ENCODE results near the gene MED13. TPM values are rescaled to one million over a fixed set of nuclear protein-coding genes. Genes with fewer than 3 reads are reported as not detected.

Gene MED13
- total RNA-seq, 1 experiment from 2014 or later: 60.7 TPM

- Histone ChIP-seq H3K79me1 (ENCODE audit: insufficient read depth, low read depth, low read length, poor library complexity, severe bottlenecking) (no peaks in the 10 kb centered on the region), H3K79me2 (ENCODE audit: insufficient read depth, low read length) (no peaks in the 10 kb centered on the region), H2AK5ac (ENCODE audit: insufficient read length, low read length) (no peak overlapping the region), H3K4ac (ENCODE audit: low read depth, low read length) (no peak overlapping the region), H4K8ac (replicated peaks; ENCODE audit: insufficient read length, low read depth, low read length) (no peak overlapping the region), H2BK20ac (ENCODE audit: low read depth, low read length, poor library complexity, severe bottlenecking) (no peak overlapping the region), H3K4me2 (ENCODE audit: insufficient read depth, insufficient read length, low read length) (no peak overlapping the region), H4K5ac (ENCODE audit: insufficient read length, low read depth, low read length) (no peak overlapping the region), H3K14ac (ENCODE audit: insufficient read depth, low read length) (no peak overlapping the region), H4K91ac (ENCODE audit: insufficient read length, low read depth, low read length) (no peak overlapping the region), H3K9ac (ENCODE audit: extremely low read depth, insufficient read length, low read length) (no peak overlapping the region), H3K56ac (ENCODE audit: insufficient read length, low read depth, low read length) (no peak overlapping the region), H3K18ac (ENCODE audit: insufficient read length, low read depth, low read length) (no peak overlapping the region), H2BK5ac (ENCODE audit: insufficient read length, low read length) (no peak overlapping the region), H3K23ac (ENCODE audit: insufficient read length, low read depth, low read length) (no peak overlapping the region), H3K27ac (ENCODE audit: insufficient read length, low read depth, low read length) (no peak overlapping the region), H3K27me3 (ENCODE audit: insufficient read depth, low read length) (no peaks in the 10 kb centered on the region), H2BK12ac (ENCODE audit: insufficient read length, low read depth, low read length) (no peak overlapping the region), H3K23me2 (ENCODE audit: insufficient read length, low read depth, low read length, poor library complexity, severe bottlenecking) (no peaks in the 10 kb centered on the region), H2AFZ (ENCODE audit: low read length) (no peak overlapping the region), H4K20me1 (ENCODE audit: control insufficient read depth, insufficient read depth, insufficient read length) (no peaks in the 10 kb centered on the region), H3K9me3 (ENCODE audit: control insufficient read depth, low read depth, low read length) (no peaks in the 10 kb centered on the region), H3T11ph (ENCODE audit: low read length) (no peak overlapping the region), H3K4me1 (ENCODE audit: insufficient read depth, low read length) (no peaks in the 10 kb centered on the region), H2BK15ac (ENCODE audit: low read depth, low read length) (0 out of 2 replicates have a peak overlapping the region, but pooled peaks have one; percentile 83), H2BK120ac (ENCODE audit: low read depth, low read length, poor library complexity, severe bottlenecking) (no peak overlapping the region)
- no peak for DNase-seq
- Mint-ChIP-seq H3K27me3 (ENCODE audit: low read depth) (no peaks in the 10 kb centered on the region), H3K4me1 (peaks cover 7% of the 10 kb centered on the region in 2 experiments), H3K27ac (no peak overlapping the region), H3K4me3 (no peak overlapping the region), H3K9me3 (no peaks in the 10 kb centered on the region; a peak in 1 of 5 replicates), H3K36me3 (ENCODE audit: insufficient read depth in 1 of 3, low read depth in 3 of 3) (peaks cover 0 to under 1% (median 0%) of the 10 kb centered on the region in 3 experiments; a peak in 1 of 7 replicates)
- no CpG with 5 or more reads among the region's 3 CpGs for WGBS (ENCODE audit: extremely low coverage, insufficient read length, low lambda C conversion rate)
- no peak for TF ChIP-seq CTCF (conservative IDR thresholded peaks at IDR 0.05)
These were observed 18.6 kb upstream of the MED13 start for GRCh38 chr17:62083651-62084050.

Measured in H9 (cell line).